Nephron (organoid): Measurements from ENCODE around the gene PDP2.
A peak's percentile ranks its signal among the peaks of the same experiment; 100 is the strongest.

Experiments
- H3K27ac Mint-ChIP-seq, 3 experiments: 2 replicates each; pipeline ENCODE4 v1.8.0; 2020; ENCODE audit warnings: mixed read lengths in 3 of 3, mild to moderate bottlenecking in 2 of 3, moderate library complexity in 1 of 3
- H3K27me3 Mint-ChIP-seq: 2 replicates; pipeline ENCODE4 v1.8.0; 2021; ENCODE audit warnings: low read depth, mild to moderate bottlenecking, moderate library complexity, mixed read lengths
- H3K36me3 Mint-ChIP-seq: 2 replicates; pipeline ENCODE4 v1.8.0; 2020; ENCODE audit warnings: low read depth, mixed read lengths
- H3K4me1 Mint-ChIP-seq: 2 replicates; pipeline ENCODE4 v1.8.0; 2020; ENCODE audit warnings: mixed read lengths
- H3K4me3 Mint-ChIP-seq, 3 experiments: 2 replicates each; pipeline ENCODE4 v1.8.0; 2020; ENCODE audit warnings: mild to moderate bottlenecking in 3 of 3, mixed read lengths in 3 of 3, moderate library complexity in 2 of 3
- H3K9me3 Mint-ChIP-seq: 2 replicates; pipeline ENCODE4 v1.8.0; 2020; ENCODE audit warnings: mixed read lengths
- CTCF ChIP-seq, 3 experiments: fragments of 200-600 bp; sonication (generic); IDR thresholded peaks; one replicate each; pipeline ENCODE4 v1.5.0; 2021; ENCODE audit warnings: antibody characterized with exemption in 3 of 3; ENCODE audit not compliant: unreplicated experiment in 3 of 3

PDP2 gene

GRCh38 chr16:66872943-66873684, 7.2 kb upstream of the PDP2 start:
- peak overlapping the region in 2 of 3 experiments; percentile 19 to 44 for H3K27ac Mint-ChIP-seq
- H3K4me3 Mint-ChIP-seq = peak overlapping the region; percentile 55 to 81 (median 75)
- no peaks in the 10 kb centered on the region for H3K36me3 Mint-ChIP-seq
- H3K27me3 Mint-ChIP-seq = peaks cover 8% of the 10 kb centered on the region
- H3K9me3 Mint-ChIP-seq = no peaks in the 10 kb centered on the region
- peaks cover 14% of the 10 kb centered on the region for H3K4me1 Mint-ChIP-seq
- peak; percentile 82 to 97 (median 88) for TF ChIP-seq CTCF (IDR thresholded peaks at IDR 0.05; ENCODE audit: unreplicated experiment in 3 of 3)

GRCh38 chr16:66873685-66874055, 6.6 kb upstream of the PDP2 start:
- H3K36me3 Mint-ChIP-seq = no peaks in the 10 kb centered on the region
- no peaks in the 10 kb centered on the region for H3K9me3 Mint-ChIP-seq
- H3K27ac Mint-ChIP-seq = no peak overlapping the region
- H3K27me3 Mint-ChIP-seq = peaks cover 11% of the 10 kb centered on the region
- H3K4me3 Mint-ChIP-seq = no peak overlapping the region
- peaks cover 14% of the 10 kb centered on the region for H3K4me1 Mint-ChIP-seq
- no peak for TF ChIP-seq CTCF (IDR thresholded peaks at IDR 0.05; ENCODE audit: unreplicated experiment in 3 of 3)

GRCh38 chr16:66874079-66874775, 6.1 kb upstream of the PDP2 start:
- Mint-ChIP-seq H3K4me1 (peaks cover 14% of the 10 kb centered on the region), H3K27me3 (peaks cover 13% of the 10 kb centered on the region), H3K4me3 (peak overlapping the region; percentile 17 to 69 (median 28)), H3K27ac (peak overlapping the region in 2 of 3 experiments; percentile 54 to 83), H3K9me3 (no peaks in the 10 kb centered on the region), H3K36me3 (no peaks in the 10 kb centered on the region)
- no peak for TF ChIP-seq CTCF (IDR thresholded peaks at IDR 0.05; ENCODE audit: unreplicated experiment in 3 of 3)

- Mint-ChIP-seq H3K27me3 (peaks cover 15% of the 10 kb centered on the region), H3K36me3 (no peaks in the 10 kb centered on the region), H3K9me3 (no peaks in the 10 kb centered on the region), H3K27ac (peak overlapping the region in 1 of 3 experiments; percentile 85), H3K4me1 (peaks cover 21% of the 10 kb centered on the region), H3K4me3 (peak overlapping the region; percentile 46 to 65 (median 61))
- no peak for TF ChIP-seq CTCF (IDR thresholded peaks at IDR 0.05; ENCODE audit: unreplicated experiment in 3 of 3)
These were observed 2.2 kb upstream of the PDP2 start for GRCh38 chr16:66878067-66878466.

GRCh38 chr16:66881014-66881417, 701 bp downstream of the PDP2 start:
- Mint-ChIP-seq H3K4me1 (peaks cover 11% of the 10 kb centered on the region), H3K4me3 (peak overlapping the region; percentile 74 to 100 (median 99)), H3K27me3 (peaks cover 15% of the 10 kb centered on the region), H3K9me3 (no peaks in the 10 kb centered on the region), H3K27ac (no peak overlapping the region), H3K36me3 (peaks cover 14% of the 10 kb centered on the region)
- no peak for TF ChIP-seq CTCF (IDR thresholded peaks at IDR 0.05; ENCODE audit: unreplicated experiment in 3 of 3)
